ENCODE results near the gene CRLF2. TPM values are rescaled to one million over a fixed set of nuclear protein-coding genes. Genes with fewer than 3 reads are reported as not detected.
"Not testable (repeated sequence)": the region's sequence is repeated elsewhere in the genome, so short reads cannot be mapped to it uniquely, and the experiment has no call there.

The CRLF2 gene
- total and polyA plus RNA-seq, 2 donors (not counting 3 experiments of a cell fraction or from before 2014, with no cell fraction given) = not detected

DNA sequence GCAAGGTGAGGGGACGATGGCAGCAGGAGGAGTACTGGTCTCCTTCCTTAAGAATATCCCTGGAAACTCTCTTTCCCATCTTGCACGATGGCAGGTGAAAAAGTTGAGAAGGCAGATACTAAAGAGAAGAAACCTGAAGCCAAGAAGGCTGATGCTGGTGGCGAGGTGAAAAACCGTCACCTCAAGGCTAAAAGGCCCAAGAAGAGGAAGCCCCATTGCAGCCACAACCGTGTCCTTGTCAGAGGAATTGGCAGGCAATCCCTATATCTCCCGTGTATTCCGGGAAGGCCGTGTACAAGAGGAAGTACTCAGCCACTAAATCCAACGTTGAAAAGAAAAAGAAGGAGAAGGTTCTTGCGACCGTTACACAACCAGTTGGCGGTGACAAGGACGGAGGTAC, 40.0 kb downstream of the CRLF2 start:
- Histone ChIP-seq H3K27me3 (ENCODE audit: control insufficient read depth in 2 of 2, insufficient read depth in 2 of 2, low read length in 2 of 2) (no peaks in the 10 kb centered on the region), H3K27ac (ENCODE audit: insufficient read depth, low read depth, low read length) (no peak overlapping the region), H3K9me3 (replicated peaks; ENCODE audit: control insufficient read depth, insufficient read depth, low read length) (no peaks in the 10 kb centered on the region), H3K9ac (replicated peaks; ENCODE audit: extremely low read depth, insufficient read depth, low read length) (no peak overlapping the region), H3K36me3 (ENCODE audit: control insufficient read depth in 2 of 2, extremely low read depth in 1 of 2, insufficient read depth in 2 of 2, low read length in 2 of 2) (no peaks in the 10 kb centered on the region), H4K20me1 (replicated peaks; ENCODE audit: control insufficient read depth, extremely low read depth, insufficient read depth, low read length) (no peaks in the 10 kb centered on the region), H3K9me1 (replicated peaks; ENCODE audit: control insufficient read depth, extremely low read depth, insufficient read depth, low read length) (no peaks in the 10 kb centered on the region), H3K4me3 (replicated peaks in 1 of 3; ENCODE audit: insufficient read depth in 1 of 3, low read depth in 1 of 3, low read length in 3 of 3) (no peak overlapping the region), H3K79me2 (ENCODE audit: control insufficient read depth, insufficient read depth, low read length) (no peaks in the 10 kb centered on the region), H3K4me2 (ENCODE audit: insufficient read depth, low read length) (no peak overlapping the region), H2AFZ (ENCODE audit: low read depth, low read length) (no peak overlapping the region), H3K4me1 (ENCODE audit: control insufficient read depth, extremely low read depth, insufficient read depth, low read length) (no peaks in the 10 kb centered on the region)
- no peak for DNase-seq (ENCODE audit: low read depth, low spot score)
- TF ChIP-seq POLR2AphosphoS5 (IDR thresholded peaks at IDR 0.05; ENCODE audit: insufficient read depth, low read depth, low read length) = no peak
- TF ChIP-seq EZH2 (IDR thresholded peaks at IDR 0.05; ENCODE audit: borderline replicate concordance, low read depth, low read length, severe bottlenecking) = no peak
- TF ChIP-seq, protein P1, sequence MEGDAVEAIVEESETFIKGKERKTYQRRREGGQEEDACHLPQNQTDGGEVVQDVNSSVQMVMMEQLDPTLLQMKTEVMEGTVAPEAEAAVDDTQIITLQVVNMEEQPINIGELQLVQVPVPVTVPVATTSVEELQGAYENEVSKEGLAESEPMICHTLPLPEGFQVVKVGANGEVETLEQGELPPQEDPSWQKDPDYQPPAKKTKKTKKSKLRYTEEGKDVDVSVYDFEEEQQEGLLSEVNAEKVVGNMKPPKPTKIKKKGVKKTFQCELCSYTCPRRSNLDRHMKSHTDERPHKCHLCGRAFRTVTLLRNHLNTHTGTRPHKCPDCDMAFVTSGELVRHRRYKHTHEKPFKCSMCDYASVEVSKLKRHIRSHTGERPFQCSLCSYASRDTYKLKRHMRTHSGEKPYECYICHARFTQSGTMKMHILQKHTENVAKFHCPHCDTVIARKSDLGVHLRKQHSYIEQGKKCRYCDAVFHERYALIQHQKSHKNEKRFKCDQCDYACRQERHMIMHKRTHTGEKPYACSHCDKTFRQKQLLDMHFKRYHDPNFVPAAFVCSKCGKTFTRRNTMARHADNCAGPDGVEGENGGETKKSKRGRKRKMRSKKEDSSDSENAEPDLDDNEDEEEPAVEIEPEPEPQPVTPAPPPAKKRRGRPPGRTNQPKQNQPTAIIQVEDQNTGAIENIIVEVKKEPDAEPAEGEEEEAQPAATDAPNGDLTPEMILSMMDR (IDR thresholded peaks at IDR 0.05; ENCODE audit: extremely low read depth in 1 of 2, insufficient read depth in 1 of 2, low read depth in 1 of 2, low read length in 2 of 2) = no peak
- no peak for TF ChIP-seq POLR2A (IDR thresholded peaks at IDR 0.05; ENCODE audit: low read depth, low read length)
- TF ChIP-seq, protein P2, sequence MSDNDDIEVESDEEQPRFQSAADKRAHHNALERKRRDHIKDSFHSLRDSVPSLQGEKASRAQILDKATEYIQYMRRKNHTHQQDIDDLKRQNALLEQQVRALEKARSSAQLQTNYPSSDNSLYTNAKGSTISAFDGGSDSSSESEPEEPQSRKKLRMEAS (IDR thresholded peaks at IDR 0.05; ENCODE audit: insufficient read depth, insufficient read length) = no peak
- intact Hi-C loops (cut with micrococcal nuclease) = no loop called here
- no TSS peak for BruUV-seq (replicated peaks)
- no peak for FAIRE-seq
- CTCF ChIA-PET = no interaction called here
- POLR2A ChIA-PET = no interaction called here
- dilution Hi-C loops (cut with MboI; ENCODE audit: extremely low pct_ligation_motif_present, low sequenced_read_pairs) = no loop called here

DNA sequence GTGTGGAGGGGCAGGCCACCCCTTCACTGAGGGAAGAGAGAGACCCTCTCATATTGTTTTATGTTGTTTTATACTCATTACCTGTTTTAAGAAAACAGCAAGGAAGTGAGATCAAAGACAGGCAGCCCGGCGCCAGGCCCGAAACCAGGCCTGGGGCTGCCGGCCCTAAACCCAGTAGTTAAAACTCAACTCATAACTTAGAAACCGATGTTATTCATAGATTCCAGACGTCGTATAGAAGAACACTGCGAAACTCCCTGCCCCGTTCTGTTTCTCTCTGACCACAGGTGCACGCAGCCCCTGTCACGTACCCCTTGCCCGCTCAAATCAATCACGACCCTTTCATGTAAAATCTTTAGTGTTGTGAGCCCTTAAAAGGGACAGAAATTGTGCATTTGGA, 40.5 kb downstream of the CRLF2 start:
- intact Hi-C loops (cut with micrococcal nuclease); H3K4me1 ChIP-seq (ENCODE audit: control insufficient read depth, extremely low read depth, insufficient read depth, low read length); H3K4me3 ChIP-seq (replicated peaks in 1 of 3; ENCODE audit: insufficient read depth in 1 of 3, low read depth in 1 of 3, low read length in 3 of 3); POLR2A ChIA-PET; H3K27me3 ChIP-seq (ENCODE audit: control insufficient read depth in 2 of 2, insufficient read depth in 2 of 2, low read length in 2 of 2); BruUV-seq (replicated peaks); H3K4me2 ChIP-seq (ENCODE audit: insufficient read depth, low read length); H3K9me3 ChIP-seq (replicated peaks; ENCODE audit: control insufficient read depth, insufficient read depth, low read length); dilution Hi-C loops (cut with MboI; ENCODE audit: extremely low pct_ligation_motif_present, low sequenced_read_pairs); H3K36me3 ChIP-seq (ENCODE audit: control insufficient read depth in 2 of 2, extremely low read depth in 1 of 2, insufficient read depth in 2 of 2, low read length in 2 of 2); DNase-seq (ENCODE audit: low read depth, low spot score); H2AFZ ChIP-seq (ENCODE audit: low read depth, low read length); H3K9ac ChIP-seq (replicated peaks; ENCODE audit: extremely low read depth, insufficient read depth, low read length); H4K20me1 ChIP-seq (replicated peaks; ENCODE audit: control insufficient read depth, extremely low read depth, insufficient read depth, low read length); H3K9me1 ChIP-seq (replicated peaks; ENCODE audit: control insufficient read depth, extremely low read depth, insufficient read depth, low read length); FAIRE-seq; H3K79me2 ChIP-seq (ENCODE audit: control insufficient read depth, insufficient read depth, low read length); H3K27ac ChIP-seq (ENCODE audit: insufficient read depth, low read depth, low read length); CTCF ChIA-PET: not testable (repeated sequence)
